Stimulated activated naive CD8-positive, alpha-beta T cell treated with anti-CD3 and anti-CD28 coated beads, Interleukin-15, amount 100 ng/mL, for 72 hours (primary cell): ENCODE data around the gene ATXN7L1.
A peak's percentile ranks its signal among the peaks of the same experiment; 100 is the strongest.
"Not testable (repeated sequence)": the region's sequence is repeated elsewhere in the genome, so short reads cannot be mapped to it uniquely, and the experiment has no call there.

Source experiments
- ATAC-seq: fragments of 150-1000 bp; cut with Tn5 transposase; 2 replicates; pipeline ENCODE4 v1.10.0; 2021; ENCODE audit warnings: mild to moderate bottlenecking, moderate library complexity
- DNase-seq, 2 donors: peaks; one replicate each; pipeline ENCODE4 v3.0.0; 2021 to 2022
- H3K27ac Mint-ChIP-seq, 2 donors: one replicate each; pipeline ENCODE4 v1.8.0; 2022; ENCODE audit warnings: mild to moderate bottlenecking in 2 of 2, mixed read lengths in 2 of 2, moderate library complexity in 2 of 2
- H3K27me3 Mint-ChIP-seq: one replicate; pipeline ENCODE4 v1.8.0; 2022; ENCODE audit warnings: mixed read lengths
- H3K4me1 Mint-ChIP-seq: one replicate; pipeline ENCODE4 v1.8.0; 2022; ENCODE audit warnings: mild to moderate bottlenecking, mixed read lengths
- H3K4me3 Mint-ChIP-seq, 2 donors: one replicate each; pipeline ENCODE4 v1.8.0; 2022; ENCODE audit warnings: mild to moderate bottlenecking in 2 of 2, mixed read lengths in 2 of 2, moderate library complexity in 1 of 2
- H3K9me3 Mint-ChIP-seq, 2 donors: one replicate each; pipeline ENCODE4 v1.8.0; 2022; ENCODE audit warnings: mixed read lengths in 2 of 2

Gene ATXN7L1

DNA sequence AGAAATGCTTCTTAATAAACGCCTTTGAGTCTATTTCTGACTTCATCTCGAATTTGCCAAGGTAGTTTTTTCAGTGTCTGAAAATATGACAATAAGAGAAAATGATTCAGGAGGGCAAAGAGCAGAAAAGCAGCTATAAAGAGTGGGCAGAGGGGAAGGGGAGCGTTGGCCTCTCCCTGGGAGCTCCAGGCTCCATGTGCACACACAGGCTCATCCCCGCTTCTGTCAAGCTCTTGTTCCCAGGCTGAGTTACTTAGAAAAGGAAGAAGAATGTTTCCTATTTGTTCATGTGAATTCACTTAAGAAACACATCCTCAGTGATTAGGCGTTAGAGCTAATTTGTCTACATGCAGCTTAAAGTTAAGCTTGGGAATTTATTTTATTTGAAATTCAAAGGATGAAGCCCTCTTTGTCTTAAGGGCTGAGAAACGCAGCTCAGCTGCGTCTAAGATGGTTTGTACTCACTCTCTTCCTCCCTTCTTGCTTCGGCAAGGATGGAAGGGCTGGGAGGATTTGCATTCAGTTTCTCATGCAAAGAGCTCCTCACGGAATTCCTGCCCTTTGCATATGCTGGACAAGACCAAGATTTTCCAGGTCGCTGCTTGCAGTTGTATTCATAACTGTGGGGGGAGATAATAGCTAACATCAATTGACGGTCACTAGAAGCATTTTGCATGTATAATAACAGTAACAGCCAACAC is 29.0 kb upstream of the ATXN7L1 start:
- DNase-seq (no peak), ATAC-seq (no peak)
- no peak overlapping the region for H3K27ac Mint-ChIP-seq
- H3K9me3 Mint-ChIP-seq: no peaks in the 10 kb centered on the region
- no peak overlapping the region for H3K4me3 Mint-ChIP-seq
- no peaks in the 10 kb centered on the region for H3K27me3 Mint-ChIP-seq
- H3K4me1 Mint-ChIP-seq: peaks cover 11% of the 10 kb centered on the region

GRCh38 chr7:105904064-105904463 is 27.7 kb upstream of the ATXN7L1 start:
- Mint-ChIP-seq H3K27ac (no peak overlapping the region), H3K9me3 (no peaks in the 10 kb centered on the region), H3K27me3 (no peaks in the 10 kb centered on the region), H3K4me1 (no peaks in the 10 kb centered on the region), H3K4me3 (no peak overlapping the region)
- DNase-seq (no peak), ATAC-seq (no peak)

DNA sequence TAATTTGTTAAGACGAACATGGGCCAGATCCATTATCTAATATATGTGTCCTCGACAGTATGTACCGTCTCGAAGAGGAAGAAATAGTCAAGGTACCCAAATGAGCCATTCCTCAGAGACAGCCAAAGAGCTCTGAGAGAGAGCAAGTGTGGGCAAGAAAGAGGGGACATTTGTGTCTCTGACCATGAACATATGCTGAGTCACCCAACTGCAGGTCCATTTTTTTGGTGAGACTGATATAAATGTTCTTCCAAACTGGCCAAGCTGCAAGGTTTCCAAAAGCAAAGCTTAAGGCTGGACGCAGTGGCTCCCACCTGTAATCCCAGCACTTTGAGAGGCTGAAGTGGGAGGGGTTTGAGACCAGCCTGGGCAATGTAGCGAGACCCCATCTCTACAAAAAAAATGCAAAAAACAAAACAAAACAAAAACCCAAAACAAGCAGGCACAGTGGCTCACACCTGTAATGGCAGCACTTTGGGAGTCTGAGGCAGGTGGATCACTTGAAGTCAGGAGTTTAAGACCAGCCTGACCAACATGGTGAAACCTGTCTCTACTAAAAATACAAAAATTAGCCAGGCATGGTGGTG is 26.0 kb upstream of the ATXN7L1 start:
- H3K27me3 Mint-ChIP-seq: no peaks in the 10 kb centered on the region
- H3K27ac Mint-ChIP-seq: no peak overlapping the region

GRCh38 chr7:105897999-105898398 is 21.6 kb upstream of the ATXN7L1 start:
- ATAC-seq (no peak), DNase-seq (no peak)
- Mint-ChIP-seq H3K27me3 (peaks cover 10% of the 10 kb centered on the region), H3K9me3 (peaks cover 0 to 7% of the 10 kb centered on the region in 2 donors), H3K4me1 (no peaks in the 10 kb centered on the region), H3K27ac (no peak overlapping the region), H3K4me3 (no peak overlapping the region)

More for the DNA sequence above, 26.0 kb upstream of the ATXN7L1 start:
- DNase-seq (no peak), ATAC-seq (no peak)
- Mint-ChIP-seq H3K4me3 (no peak overlapping the region), H3K4me1 (no peaks in the 10 kb centered on the region), H3K9me3 (no peaks in the 10 kb centered on the region)

DNA sequence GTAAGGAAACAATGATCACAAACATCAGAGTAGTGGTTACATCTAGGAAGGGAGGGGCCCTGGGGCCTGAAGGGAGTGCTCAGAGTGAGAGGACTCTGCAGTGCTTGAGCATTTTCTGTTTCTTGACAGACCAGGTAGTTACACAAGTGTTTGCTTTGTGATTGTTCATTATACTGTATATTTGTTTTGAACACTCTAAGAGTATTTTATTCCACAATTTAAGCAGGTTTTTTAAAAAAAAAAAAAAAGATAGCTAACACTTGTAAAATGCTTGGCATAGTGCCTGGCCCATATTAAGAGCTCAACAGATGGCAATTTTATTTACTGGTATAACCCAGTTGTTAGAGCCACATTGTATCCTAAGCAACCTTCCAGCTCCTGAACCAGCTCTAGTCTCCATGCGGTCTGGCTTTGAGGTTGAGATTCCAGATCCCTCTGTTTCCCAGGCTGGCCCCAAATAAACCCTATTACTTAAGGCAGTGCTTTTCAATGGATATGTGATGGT is 20.1 kb upstream of the ATXN7L1 start:
- ATAC-seq (no peak), DNase-seq (no peak)
- peaks cover 0 to 7% of the 10 kb centered on the region in 2 donors for H3K9me3 Mint-ChIP-seq
- H3K4me1 Mint-ChIP-seq: peaks cover 4% of the 10 kb centered on the region
- H3K4me3 Mint-ChIP-seq: no peak overlapping the region
- H3K27ac Mint-ChIP-seq: no peak overlapping the region
- H3K27me3 Mint-ChIP-seq: peaks cover 22% of the 10 kb centered on the region

DNA sequence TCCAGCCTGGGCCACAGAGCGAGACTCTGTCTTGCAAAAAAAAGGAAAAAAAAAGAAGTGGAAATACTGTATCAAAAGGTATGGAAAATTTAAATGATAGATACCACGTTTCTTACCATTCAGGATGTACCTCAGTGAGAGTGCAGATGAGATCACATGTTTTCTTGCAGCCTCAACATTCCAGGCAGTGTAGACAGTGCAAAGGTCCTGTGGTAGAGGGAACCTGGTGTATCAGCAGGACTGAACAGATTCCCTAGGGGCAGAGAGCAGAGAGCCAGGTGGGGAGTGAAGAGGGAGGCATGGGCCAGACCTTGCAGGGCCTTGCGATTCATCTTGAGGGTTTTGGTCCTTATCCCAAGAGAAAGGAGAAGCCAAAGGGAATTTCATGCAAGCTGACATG is 17.7 kb upstream of the ATXN7L1 start:
- no peak overlapping the region for H3K4me3 Mint-ChIP-seq
- ATAC-seq (no peak), DNase-seq (no peak)
- H3K9me3 Mint-ChIP-seq: peaks cover 0 to 7% of the 10 kb centered on the region in 2 donors
- H3K27me3 Mint-ChIP-seq: peaks cover 23% of the 10 kb centered on the region
- H3K27ac Mint-ChIP-seq: no peak overlapping the region
- peaks cover 23% of the 10 kb centered on the region for H3K4me1 Mint-ChIP-seq

GRCh38 chr7:105892387-105892786 is 16.0 kb upstream of the ATXN7L1 start:
- no peak for ATAC-seq
- peaks cover 23% of the 10 kb centered on the region for H3K4me1 Mint-ChIP-seq

DNA sequence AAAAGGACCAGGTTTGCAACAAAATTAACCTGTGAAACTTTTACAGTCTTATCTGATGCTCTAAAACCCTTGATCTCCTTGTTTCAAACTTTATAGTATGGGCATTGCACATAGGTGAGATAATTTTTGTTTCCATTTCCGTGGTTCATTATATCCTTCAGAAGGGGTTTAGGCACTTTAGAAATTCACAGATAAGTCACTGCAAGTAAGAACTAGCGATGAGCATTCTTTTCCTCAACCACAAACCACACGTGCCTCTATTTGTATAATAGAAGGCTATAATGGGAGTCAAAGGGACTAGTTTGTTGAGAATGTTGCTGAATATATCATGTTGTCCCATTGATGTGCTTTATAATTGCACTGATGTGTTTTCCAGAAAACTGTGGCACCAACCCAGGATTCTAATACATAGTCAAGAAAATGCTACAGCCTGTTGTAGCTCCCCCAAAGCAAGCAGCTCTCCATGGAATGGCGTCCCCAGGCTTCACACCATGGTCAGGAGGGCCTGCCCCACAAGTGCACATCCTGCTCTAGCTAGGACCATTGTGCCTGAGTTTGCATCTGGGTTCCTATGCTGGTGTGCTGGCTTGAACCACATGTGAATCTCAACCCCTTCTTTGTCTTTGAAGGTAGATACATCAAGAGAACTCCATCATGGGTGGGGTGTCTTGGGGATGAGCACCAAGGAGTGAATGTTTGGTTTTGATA is 14.0 kb upstream of the ATXN7L1 start:
- H3K4me1 Mint-ChIP-seq: peaks cover 32% of the 10 kb centered on the region
- peak overlapping the region in 1 of 2 donors; percentile 12 for H3K4me3 Mint-ChIP-seq
- H3K9me3 Mint-ChIP-seq: peaks cover 0 to 7% of the 10 kb centered on the region in 2 donors
- peak; percentile 97 for ATAC-seq
- H3K27ac Mint-ChIP-seq: no peak overlapping the region
- H3K27me3 Mint-ChIP-seq: peaks cover 23% of the 10 kb centered on the region
- peak in 1 of 2 donors; percentile 49 for DNase-seq

More at GRCh38 chr7:105892387-105892786, 16.0 kb upstream of the ATXN7L1 start:
- H3K4me3 Mint-ChIP-seq: no peak overlapping the region
- H3K27ac Mint-ChIP-seq: no peak overlapping the region
- no peak for DNase-seq
- H3K9me3 Mint-ChIP-seq: peaks cover 0 to 7% of the 10 kb centered on the region in 2 donors
- peaks cover 23% of the 10 kb centered on the region for H3K27me3 Mint-ChIP-seq

- H3K4me1 Mint-ChIP-seq: peaks cover 40% of the 10 kb centered on the region
- no peak overlapping the region for H3K27ac Mint-ChIP-seq
- H3K27me3 Mint-ChIP-seq: peaks cover 13% of the 10 kb centered on the region
- H3K9me3 Mint-ChIP-seq: no peaks in the 10 kb centered on the region
- no peak for ATAC-seq
- DNase-seq: no peak
- no peak overlapping the region for H3K4me3 Mint-ChIP-seq
Measured at GRCh38 chr7:105887569-105888189, 11.3 kb upstream of the ATXN7L1 start.

- ATAC-seq (no peak), DNase-seq (no peak)
- no peaks in the 10 kb centered on the region for H3K9me3 Mint-ChIP-seq
- H3K4me3 Mint-ChIP-seq: no peak overlapping the region
- peaks cover 39% of the 10 kb centered on the region for H3K4me1 Mint-ChIP-seq
- peaks cover 4% of the 10 kb centered on the region for H3K27me3 Mint-ChIP-seq
- no peak overlapping the region for H3K27ac Mint-ChIP-seq
Measured at GRCh38 chr7:105886776-105887175, 10.4 kb upstream of the ATXN7L1 start.

GRCh38 chr7:105885387-105886111 is 9.2 kb upstream of the ATXN7L1 start:
- H3K4me3 Mint-ChIP-seq: no peak overlapping the region
- no peaks in the 10 kb centered on the region for H3K9me3 Mint-ChIP-seq
- no peak for DNase-seq
- no peaks in the 10 kb centered on the region for H3K27me3 Mint-ChIP-seq
- ATAC-seq: no peak
- H3K27ac Mint-ChIP-seq: peak overlapping the region in 1 of 2 donors; percentile 27
- H3K4me1 Mint-ChIP-seq: peaks cover 27% of the 10 kb centered on the region

- not testable (repeated sequence) for H3K27ac Mint-ChIP-seq
Measured at GRCh38 chr7:105883179-105883578, 6.8 kb upstream of the ATXN7L1 start.

DNA sequence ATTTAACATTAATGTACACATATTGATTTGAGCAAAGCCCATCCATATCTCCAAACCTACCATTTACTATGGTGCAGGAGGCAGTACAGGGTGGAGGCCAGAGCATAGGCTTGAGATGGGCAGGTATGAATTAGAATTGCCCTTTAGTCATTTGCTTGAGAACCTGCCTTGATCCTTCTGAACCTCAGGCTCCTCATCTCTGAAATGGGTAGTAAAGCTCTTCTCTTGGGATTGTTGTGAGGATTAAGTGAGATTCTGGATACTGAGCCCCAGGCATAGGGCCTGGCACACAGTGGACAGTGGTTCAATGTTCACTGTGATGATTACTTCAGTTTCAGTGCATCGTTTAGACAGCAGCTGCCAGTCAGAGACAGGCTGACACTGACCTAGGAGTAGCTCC is 5.0 kb upstream of the ATXN7L1 start:
- Mint-ChIP-seq H3K27me3 (peaks cover 18% of the 10 kb centered on the region), H3K27ac (no peak overlapping the region), H3K4me1 (peaks cover 41% of the 10 kb centered on the region), H3K4me3 (no peak overlapping the region), H3K9me3 (no peaks in the 10 kb centered on the region)
- DNase-seq: no peak
- ATAC-seq: no peak

More at GRCh38 chr7:105883179-105883578, 6.8 kb upstream of the ATXN7L1 start:
- peaks cover 28% of the 10 kb centered on the region for H3K4me1 Mint-ChIP-seq
- not testable (repeated sequence) for H3K9me3 Mint-ChIP-seq, DNase-seq, ATAC-seq, H3K4me3 Mint-ChIP-seq, H3K27me3 Mint-ChIP-seq

GRCh38 chr7:105880571-105881330 is 4.4 kb upstream of the ATXN7L1 start:
- Mint-ChIP-seq H3K27me3 (peaks cover 18% of the 10 kb centered on the region), H3K27ac (no peak overlapping the region), H3K4me3 (no peak overlapping the region), H3K9me3 (no peaks in the 10 kb centered on the region), H3K4me1 (peaks cover 41% of the 10 kb centered on the region)
- DNase-seq (no peak), ATAC-seq (no peak)
